Esophagus (tissue), 2 donors: ENCODE measurements around the gene CRAT. TPM values are rescaled to one million over a fixed set of nuclear protein-coding genes. Genes with fewer than 3 reads are reported as not detected.
A peak's percentile ranks its signal among the peaks of the same experiment; 100 is the strongest.

Source experiments
- H3K27ac ChIP-seq, 2 donors: one replicate each; pipeline ENCODE4 v1.5.1; 2013; ENCODE audit warnings: low read depth in 2 of 2, mild to moderate bottlenecking in 2 of 2, inconsistent platforms in 1 of 2, low read length in 1 of 2, moderate library complexity in 1 of 2
- H3K27me3 ChIP-seq, 2 donors: one replicate each; pipeline ENCODE4 v1.6.1; 2013; ENCODE audit warnings: low read length in 2 of 2, control low read depth in 1 of 2, mild to moderate bottlenecking in 1 of 2; ENCODE audit not compliant: insufficient read depth in 2 of 2, control insufficient read depth in 1 of 2
- H3K36me3 ChIP-seq, 2 donors: one replicate each; pipeline ENCODE4 v1.6.1; 2013; ENCODE audit warnings: low read length in 1 of 2; ENCODE audit not compliant: control insufficient read depth in 2 of 2, insufficient read depth in 2 of 2
- H3K4me1 ChIP-seq, 2 donors: one replicate each; pipeline ENCODE4 v1.6.1; 2013; ENCODE audit warnings: low read length in 1 of 2; ENCODE audit not compliant: control insufficient read depth in 2 of 2, insufficient read depth in 2 of 2
- H3K4me3 ChIP-seq, 2 donors: one replicate each; pipeline ENCODE4 v1.5.1; 2013; ENCODE audit warnings: low read length in 2 of 2, mild to moderate bottlenecking in 2 of 2, low read depth in 1 of 2, moderate library complexity in 1 of 2
- H3K9me3 ChIP-seq, 2 donors: one replicate each; pipeline ENCODE4 v1.6.1; 2013; ENCODE audit warnings: mild to moderate bottlenecking in 2 of 2, low read depth in 1 of 2, low read length in 1 of 2, moderate library complexity in 1 of 2; ENCODE audit not compliant: control insufficient read depth in 2 of 2, insufficient read depth in 1 of 2
- WGBS, 2 donors: extraction: QIAGEN DNeasy Blood & Tissue Kit; methylation state at CpG; one replicate each; pipeline ENCODE4 v1.1.7; 2013; 5-methylcytosine and 5-hydroxymethylcytosine counted together
- polyA plus RNA-seq, 2 donors: library from polyadenylated mRNA; stranded (reverse); fragments of 200-250 nt; gene quantifications; one replicate each; pipeline ENCODE4 v1.2.3, GENCODE V29; 2013
- donor health status: healthy with polysubstance abuse.
- donor health status: Bipolar disorder and iron deficiency.

Gene CRAT
- polyA plus RNA-seq, 2 donors: 26.6 to 36.7 TPM

DNA sequence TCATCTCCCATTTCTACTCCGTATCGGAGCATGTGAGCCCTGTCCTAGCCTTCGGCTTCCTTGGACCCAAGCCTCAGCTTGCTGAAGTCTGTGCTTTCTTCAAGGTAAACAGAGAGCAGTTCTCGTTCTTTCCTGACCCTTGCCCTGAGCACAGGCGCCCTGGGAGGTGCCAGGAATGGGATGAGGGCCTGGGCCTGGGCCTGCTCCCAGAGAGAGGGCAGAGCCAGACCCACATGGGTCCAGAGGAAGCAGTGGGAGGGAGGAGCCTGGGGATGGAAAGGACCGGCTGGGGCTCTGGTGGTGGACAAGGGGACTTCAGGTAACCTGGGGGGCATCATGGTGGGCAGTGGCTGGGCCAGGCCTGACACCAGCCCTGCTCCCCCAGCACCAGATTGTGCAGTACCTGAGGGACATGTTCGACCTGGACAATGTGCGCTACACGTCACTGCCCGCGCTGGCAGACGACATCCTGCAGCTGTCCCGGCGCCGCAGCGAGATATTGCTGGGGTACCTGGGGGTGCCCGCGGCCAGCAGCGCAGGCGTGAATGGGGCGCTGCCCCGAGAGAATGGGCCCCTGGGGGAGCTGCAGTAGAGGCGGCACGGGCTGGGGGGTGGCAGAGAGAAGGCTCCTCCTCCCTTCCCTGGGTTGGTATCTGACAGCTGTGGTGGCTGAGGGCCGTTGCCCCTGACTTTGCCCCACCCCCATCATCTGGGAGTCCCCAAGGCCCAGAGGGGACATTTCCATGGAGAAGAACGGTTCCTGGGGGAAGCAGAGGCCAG lies 40.5 kb downstream of the CRAT start:
- Histone ChIP-seq H3K4me3 (no peak overlapping the region), H3K36me3 (peaks cover 0 to 49% of the 10 kb centered on the region in 2 donors), H3K27ac (no peak overlapping the region), H3K27me3 (no peaks in the 10 kb centered on the region), H3K9me3 (no peaks in the 10 kb centered on the region), H3K4me1 (peaks cover 0 to 2% of the 10 kb centered on the region in 2 donors)
- WGBS, 2 donors: 86 to 87% methylated on average over 23 to 26 of the region's 26 CpGs

DNA sequence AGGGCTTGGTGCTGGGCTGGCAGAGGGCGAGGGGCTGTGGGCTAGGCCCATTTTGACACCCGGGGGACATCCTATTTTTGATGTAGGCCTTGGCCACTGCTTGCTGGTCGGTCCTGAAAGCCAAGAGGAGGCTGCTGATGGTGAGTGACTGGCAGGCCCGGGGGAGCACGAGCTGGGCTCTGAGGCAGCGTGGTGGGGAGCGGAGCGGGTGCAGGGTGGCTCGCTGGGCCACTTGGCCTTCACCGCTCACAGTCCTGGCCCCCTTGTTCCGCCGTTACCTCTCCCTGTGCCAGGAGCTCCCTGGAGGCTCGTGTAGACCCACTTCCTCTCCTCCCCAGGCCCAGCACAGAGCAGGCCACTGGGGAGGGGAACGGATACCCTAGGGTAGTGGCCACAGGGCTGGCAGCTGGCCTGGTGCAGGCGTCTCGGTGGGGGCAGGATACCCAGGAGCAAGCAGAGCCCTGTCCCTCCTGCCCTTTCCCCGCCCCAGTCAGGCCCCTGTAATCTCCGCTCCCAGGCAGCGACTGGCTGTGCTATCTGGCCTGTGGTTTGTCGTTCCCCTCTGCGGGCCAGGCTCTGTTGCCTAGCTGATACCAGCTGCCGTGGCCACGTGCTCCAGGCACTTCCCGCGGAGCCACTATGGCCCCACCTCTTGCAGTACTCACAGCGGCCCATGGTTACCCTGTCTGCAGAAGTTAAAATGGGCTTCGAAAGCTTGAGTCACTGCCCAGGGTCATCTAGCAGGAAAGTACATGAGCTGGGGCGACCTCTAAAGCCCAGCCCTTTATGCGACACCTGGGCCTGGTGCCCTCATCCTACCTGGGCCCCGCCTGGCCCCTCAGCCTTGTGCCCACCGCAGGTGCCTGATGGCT lies 41.4 kb downstream of the CRAT start:
- peaks cover 0 to 2% of the 10 kb centered on the region in 2 donors for H3K4me1 ChIP-seq
- 69 to 78% methylated on average over 31 of the region's 31 CpGs for WGBS, 2 donors
- peak overlapping the region in 1 of 2 donors; percentile 41 for H3K27ac ChIP-seq
- H3K4me3 ChIP-seq: no peak overlapping the region
- no peaks in the 10 kb centered on the region for H3K27me3 ChIP-seq
- no peaks in the 10 kb centered on the region for H3K9me3 ChIP-seq
- peaks cover 0 to 54% of the 10 kb centered on the region in 2 donors for H3K36me3 ChIP-seq

DNA sequence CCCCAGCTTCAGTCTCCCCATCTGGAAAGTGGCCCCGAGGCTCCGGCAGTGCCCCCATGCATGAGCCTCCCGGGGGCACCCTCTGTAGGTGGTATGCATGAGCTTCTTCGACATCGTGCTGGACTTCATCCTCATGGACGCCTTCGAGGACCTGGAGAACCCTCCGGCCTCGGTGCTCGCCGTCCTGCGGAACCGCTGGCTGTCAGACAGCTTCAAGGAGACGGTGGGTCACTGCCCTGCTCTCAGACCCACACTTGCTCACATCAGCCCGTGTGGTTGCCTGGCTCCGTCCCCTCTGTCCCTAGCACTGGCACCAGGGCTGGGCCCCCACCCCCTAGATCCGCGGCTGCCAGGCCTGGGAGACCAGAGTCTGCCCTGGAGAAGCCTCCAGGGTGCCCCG lies 42.5 kb downstream of the CRAT start:
- no peak overlapping the region for H3K27ac ChIP-seq
- H3K4me3 ChIP-seq: no peak overlapping the region
- H3K27me3 ChIP-seq: no peaks in the 10 kb centered on the region
- H3K4me1 ChIP-seq: peaks cover 0 to 2% of the 10 kb centered on the region in 2 donors
- peaks cover 7 to 61% of the 10 kb centered on the region in 2 donors for H3K36me3 ChIP-seq
- WGBS, 2 donors: 89 to 92% methylated on average over 19 of the region's 19 CpGs
- H3K9me3 ChIP-seq: no peaks in the 10 kb centered on the region

DNA sequence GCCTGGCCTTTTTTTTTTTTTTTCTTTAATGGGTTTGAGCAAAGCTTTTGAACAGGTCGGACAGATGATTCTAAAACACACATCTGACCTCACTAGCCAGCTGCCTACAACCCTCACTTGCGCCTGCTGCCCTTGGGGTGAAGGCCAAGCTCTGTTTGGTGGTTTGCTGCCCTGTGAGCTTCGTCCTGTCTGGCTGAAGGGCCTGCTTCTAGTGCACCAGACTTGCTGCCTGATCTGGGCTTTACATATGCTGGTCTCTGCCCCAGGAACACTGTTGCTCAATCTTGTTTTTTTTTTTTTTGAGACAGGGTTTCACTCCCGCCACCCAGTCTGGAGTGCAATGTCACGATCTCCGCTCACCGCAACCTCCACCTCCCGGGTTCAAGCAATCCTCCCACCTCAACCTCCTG lies 46.1 kb downstream of the CRAT start:
- 94 to 95% methylated on average over 8 of the region's 8 CpGs for WGBS, 2 donors
- H3K9me3 ChIP-seq: no peaks in the 10 kb centered on the region

DNA sequence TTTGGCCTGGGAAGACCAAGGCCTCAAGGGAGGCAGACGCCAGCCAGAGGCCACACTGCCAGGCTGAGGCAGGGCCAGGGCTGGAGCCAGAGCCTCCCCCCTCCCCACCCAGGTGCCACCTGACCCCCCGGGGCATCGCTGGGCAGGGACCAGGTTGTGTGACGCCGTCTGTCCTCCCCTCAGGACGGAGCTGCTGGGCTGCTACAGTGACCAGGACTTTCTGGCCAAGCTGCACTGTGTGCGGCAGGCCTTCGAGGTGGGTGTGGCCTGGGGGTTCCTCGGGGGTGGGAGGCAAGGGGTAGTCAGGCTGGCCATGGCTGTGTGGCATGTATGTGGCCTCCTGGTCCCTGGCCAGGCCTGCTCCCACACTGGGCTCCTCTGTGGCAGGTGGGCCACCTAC lies 47.5 kb downstream of the CRAT start:
- Histone ChIP-seq H3K4me1 (no peaks in the 10 kb centered on the region), H3K27ac (no peak overlapping the region), H3K9me3 (no peaks in the 10 kb centered on the region), H3K36me3 (peaks cover 16 to 64% of the 10 kb centered on the region in 2 donors), H3K4me3 (no peak overlapping the region), H3K27me3 (no peaks in the 10 kb centered on the region)
- 87 to 95% methylated on average over 9 of the region's 9 CpGs for WGBS, 2 donors

More for the DNA sequence above, 46.1 kb downstream of the CRAT start:
- Histone ChIP-seq H3K27me3 (no peaks in the 10 kb centered on the region), H3K4me1 (no peaks in the 10 kb centered on the region), H3K4me3 (no peak overlapping the region), H3K27ac (no peak overlapping the region), H3K36me3 (peaks cover 12 to 65% of the 10 kb centered on the region in 2 donors)

DNA sequence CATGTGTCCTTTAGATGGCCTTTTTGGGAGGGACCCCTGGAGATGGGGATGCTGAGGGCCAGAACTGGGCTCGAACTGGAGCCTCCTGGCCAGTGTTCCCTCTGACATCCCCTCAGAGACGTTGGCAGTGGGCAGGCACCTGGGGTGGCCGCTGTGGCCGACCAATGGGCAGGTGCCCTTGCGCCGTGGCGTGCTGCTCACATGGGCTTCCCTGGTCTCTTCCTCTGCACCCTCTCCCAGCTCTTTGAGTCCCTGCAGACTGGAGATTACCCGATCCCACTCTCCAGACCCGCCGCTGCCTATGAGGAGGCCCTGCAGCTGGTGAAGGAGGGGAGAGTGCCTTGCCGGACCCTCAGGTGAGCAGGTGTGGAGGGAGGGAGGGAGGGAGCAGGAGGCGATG lies 49.6 kb downstream of the CRAT start:
- Histone ChIP-seq H3K4me1 (no peaks in the 10 kb centered on the region), H3K27me3 (no peaks in the 10 kb centered on the region), H3K4me3 (no peak overlapping the region), H3K27ac (no peak overlapping the region), H3K9me3 (no peaks in the 10 kb centered on the region), H3K36me3 (peaks cover 16 to 51% of the 10 kb centered on the region in 2 donors)
- WGBS, 2 donors: 94 to 95% methylated on average over 12 of the region's 12 CpGs

DNA sequence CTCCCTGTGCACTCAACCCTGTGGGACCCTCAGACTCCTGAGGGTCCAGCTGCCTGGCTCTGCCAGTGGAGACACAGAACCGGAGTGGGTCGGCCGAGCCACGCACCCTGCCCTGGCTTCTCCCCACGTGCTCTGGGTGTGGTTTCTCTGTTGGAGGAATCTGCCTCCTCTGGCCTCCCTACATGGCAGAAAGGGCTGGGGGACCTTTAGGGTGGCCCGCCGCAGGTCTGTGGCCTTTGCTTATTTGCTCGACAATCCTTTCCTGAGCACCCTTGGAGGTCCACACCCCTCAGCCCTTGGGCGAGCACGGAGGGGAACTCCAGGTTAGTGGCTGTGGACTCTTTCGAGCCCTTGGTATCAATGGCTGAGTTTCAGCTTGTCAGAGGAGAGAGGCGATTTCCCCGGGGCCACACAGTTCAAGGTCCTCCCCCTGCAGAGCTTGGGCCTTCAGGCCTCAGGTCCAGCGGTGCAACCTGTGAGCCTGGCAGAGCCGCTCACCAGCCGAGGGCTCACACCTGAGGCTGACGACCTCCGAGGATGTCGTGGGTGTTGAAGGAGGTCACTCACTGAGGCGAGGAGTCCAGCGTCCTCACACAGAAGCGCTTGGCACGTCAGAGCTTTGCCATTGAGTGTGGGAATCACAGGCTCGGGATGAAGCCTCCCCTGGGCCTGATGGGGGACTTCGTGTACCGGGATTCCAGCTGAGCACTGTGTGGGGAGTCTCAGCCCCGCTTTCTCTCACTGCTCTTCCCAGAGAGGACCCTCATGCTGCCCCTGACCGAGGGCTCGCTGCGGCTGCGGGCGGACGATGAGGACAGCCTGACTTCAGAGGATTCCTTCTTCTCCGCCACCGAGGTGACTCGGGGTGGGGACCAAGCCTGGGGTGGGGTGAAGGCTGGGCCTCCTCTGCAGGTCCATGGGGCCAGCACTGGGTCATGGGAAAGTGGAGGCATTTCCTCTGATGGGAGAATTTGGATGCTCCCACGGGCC lies 50.5 kb downstream of the CRAT start:
- Histone ChIP-seq H3K4me1 (no peaks in the 10 kb centered on the region), H3K9me3 (no peaks in the 10 kb centered on the region), H3K27ac (no peak overlapping the region), H3K4me3 (no peak overlapping the region), H3K36me3 (peaks cover 16 to 46% of the 10 kb centered on the region in 2 donors), H3K27me3 (no peaks in the 10 kb centered on the region)
- 92 to 95% methylated on average over 35 to 37 of the region's 37 CpGs for WGBS, 2 donors

DNA sequence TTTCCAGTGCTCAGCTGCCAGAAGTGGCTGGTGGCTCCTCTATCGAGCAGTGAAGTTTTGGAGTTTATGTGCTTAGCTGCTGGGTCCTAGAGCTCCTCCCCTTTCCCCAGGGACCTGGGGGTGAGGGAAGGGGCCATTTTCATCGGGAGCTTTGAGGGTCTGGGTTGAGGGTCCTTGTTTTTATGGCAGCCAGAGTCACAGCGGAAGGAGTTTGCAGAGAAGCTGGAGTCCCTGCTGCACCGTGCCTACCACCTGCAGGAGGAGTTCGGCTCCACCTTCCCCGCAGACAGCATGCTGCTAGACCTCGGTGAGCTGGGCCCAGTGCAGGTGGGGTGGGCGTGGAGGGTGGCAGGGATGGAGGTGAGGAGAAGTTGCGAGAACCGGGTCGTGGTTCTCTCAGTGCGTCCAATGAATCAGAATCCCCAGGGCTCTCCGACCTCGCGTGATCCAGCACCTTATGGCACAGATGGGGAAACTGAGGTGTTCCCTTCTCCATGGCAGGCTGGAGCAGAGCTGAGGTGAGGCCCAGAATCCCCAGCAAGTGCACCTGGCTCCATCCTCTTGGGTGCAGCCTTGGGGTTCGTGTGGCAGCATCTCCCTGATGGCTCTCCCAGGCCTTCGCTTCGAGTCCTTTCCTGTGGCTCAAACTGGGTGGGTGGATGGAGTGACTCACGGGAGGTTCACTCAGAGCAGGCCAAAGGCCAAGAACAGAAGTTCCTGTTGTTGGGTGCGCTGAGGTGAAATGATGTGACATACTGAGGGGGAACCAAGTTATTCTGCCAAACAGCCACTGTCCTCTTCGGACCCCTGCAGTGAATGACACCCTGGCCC lies 51.4 kb downstream of the CRAT start:
- Histone ChIP-seq H3K4me3 (no peak overlapping the region), H3K27ac (no peak overlapping the region), H3K9me3 (no peaks in the 10 kb centered on the region), H3K36me3 (peaks cover 16 to 42% of the 10 kb centered on the region in 2 donors), H3K4me1 (no peaks in the 10 kb centered on the region), H3K27me3 (no peaks in the 10 kb centered on the region)
- 84 to 86% methylated on average over 21 of the region's 21 CpGs for WGBS, 2 donors
